Thyroid gland (tissue), 4 donors: ENCODE data around the gene OR8B2. TPM values are rescaled to one million over a fixed set of nuclear protein-coding genes. Genes with fewer than 3 reads are reported as not detected.
"Not testable (repeated sequence)": the region's sequence is repeated elsewhere in the genome, so short reads cannot be mapped to it uniquely, and the experiment has no call there.

Experiments used
- DNase-seq, 2 donors: peaks; one replicate each; pipeline ENCODE4 v3.0.0-alpha.2; 2019
- H3K27ac ChIP-seq, 3 donors: fragments of 200-600 bp; sonication (generic); 1 replicate in 2 of 3; 2 replicates in 1 of 3; pipeline ENCODE4 v1.5.1; 2016 to 2019; ENCODE audit warnings: mild to moderate bottlenecking in 1 of 3, moderate library complexity in 1 of 3
- H3K27me3 ChIP-seq: fragments of 200-600 bp; sonication (generic); one replicate; pipeline ENCODE4 v1.5.1; 2019
- H3K36me3 ChIP-seq, 2 donors: fragments of 200-600 bp; sonication (generic); one replicate each; pipeline ENCODE4 v1.5.1; 2016 to 2019
- H3K4me1 ChIP-seq, 2 donors: fragments of 200-600 bp; sonication (generic); one replicate each; pipeline ENCODE4 v1.5.1; 2017 to 2019
- H3K4me3 ChIP-seq, 3 donors: fragments of 200-600 bp; sonication (generic); replicated peaks in 1 of 3; 1 replicate in 2 of 3; 2 replicates in 1 of 3; pipeline ENCODE4 v1.5.1; 2016; ENCODE audit warnings: mild to moderate bottlenecking in 1 of 3
- H3K9me3 ChIP-seq: fragments of 200-600 bp; sonication (generic); one replicate; pipeline ENCODE4 v1.5.1; 2017
- CTCF ChIP-seq, 6 experiments: fragments of 200-600 bp in 3 of 6; fragments of 450-650 bp in 3 of 6; sonication (generic) in 3 of 6; IDR thresholded peaks; one replicate each; pipeline ENCODE4 v1.5.1; 2016 to 2019; ENCODE audit warnings: antibody characterized with exemption in 6 of 6, mild to moderate bottlenecking in 2 of 6, inconsistent platforms in 1 of 6, moderate library complexity in 1 of 6
- POLR2A ChIP-seq, 2 donors: fragments of 450-650 bp; IDR thresholded peaks; one replicate each; pipeline ENCODE4 v1.6.1; 2017; ENCODE audit warnings: antibody characterized with exemption in 2 of 2, mild to moderate bottlenecking in 2 of 2, moderate library complexity in 1 of 2
- WGBS, 2 donors: methylation state at CpG; one replicate each; pipeline ENCODE4 v1.1.5; 2017; 5-methylcytosine and 5-hydroxymethylcytosine counted together
- intact Hi-C: fragments of 100-400 bp; cut with DNase I; formaldehyde crosslinking; loops from one replicate; pipeline ENCODE4 v1.15.1; 2023
- total RNA-seq, 4 donors: library from RNA; depleted of rRNA; stranded (reverse); fragments of >200 nt; gene quantifications; one replicate each; pipeline ENCODE4 v1.2.3, GENCODE V29; 2016

Gene OR8B2
- total RNA-seq, 4 donors from 2014 or later, result not detected

- no peaks in the 10 kb centered on the region for H3K4me1 ChIP-seq
- no peak overlapping the region for H3K4me3 ChIP-seq
- DNase-seq, result no peak
- no peaks in the 10 kb centered on the region for H3K27me3 ChIP-seq
- no peak overlapping the region for H3K27ac ChIP-seq
- intact Hi-C loops, result no loop called here
- no peaks in the 10 kb centered on the region for H3K36me3 ChIP-seq
- TF ChIP-seq CTCF (IDR thresholded peaks at IDR 0.05) (no peak), POLR2A (IDR thresholded peaks at IDR 0.05) (no peak)
- 85 to 95% methylated on average over 3 of the region's 3 CpGs for WGBS, 2 donors
- no peaks in the 10 kb centered on the region for H3K9me3 ChIP-seq
These were observed 10.1 kb upstream of the OR8B2 start for GRCh38 chr11:124394408-124394807.

GRCh38 chr11:124382857-124383256 is 1.4 kb downstream of the OR8B2 start:
- H3K4me3 ChIP-seq, H3K27me3 ChIP-seq, DNase-seq, H3K27ac ChIP-seq, intact Hi-C loops, H3K9me3 ChIP-seq, H3K4me1 ChIP-seq, H3K36me3 ChIP-seq: not testable (repeated sequence)
- 90 to 91% methylated on average over 4 of the region's 6 CpGs for WGBS, 2 donors

- no peaks in the 10 kb centered on the region for H3K4me1 ChIP-seq
- intact Hi-C loops, result no loop called here
- no peaks in the 10 kb centered on the region for H3K27me3 ChIP-seq
- no peak overlapping the region for H3K27ac ChIP-seq
- no peaks in the 10 kb centered on the region for H3K36me3 ChIP-seq
- TF ChIP-seq CTCF (IDR thresholded peaks at IDR 0.05) (no peak), POLR2A (IDR thresholded peaks at IDR 0.05) (no peak)
- no peak overlapping the region for H3K4me3 ChIP-seq
- no peak for DNase-seq
- no peaks in the 10 kb centered on the region for H3K9me3 ChIP-seq
- 93 to 99% methylated on average over 2 of the region's 2 CpGs for WGBS, 2 donors
These were observed 3.7 kb downstream of the OR8B2 start for GRCh38 chr11:124380585-124380984.

GRCh38 chr11:124376280-124376679 is 8.0 kb downstream of the OR8B2 start:
- no peak for DNase-seq
- WGBS, 2 donors, result 71 to 74% methylated on average over 3 of the region's 3 CpGs
- Histone ChIP-seq H3K4me1 (no peaks in the 10 kb centered on the region), H3K36me3 (no peaks in the 10 kb centered on the region), H3K27ac (no peak overlapping the region), H3K9me3 (no peaks in the 10 kb centered on the region), H3K4me3 (no peak overlapping the region), H3K27me3 (no peaks in the 10 kb centered on the region)
- intact Hi-C loops, result no loop called here
- TF ChIP-seq CTCF (IDR thresholded peaks at IDR 0.05) (no peak), POLR2A (IDR thresholded peaks at IDR 0.05) (no peak)

GRCh38 chr11:124359566-124359965 is 24.7 kb downstream of the OR8B2 start:
- no peak for TF ChIP-seq CTCF (IDR thresholded peaks at IDR 0.05)
- no peak for TF ChIP-seq POLR2A (IDR thresholded peaks at IDR 0.05)

More at GRCh38 chr11:124359566-124359965, 24.7 kb downstream of the OR8B2 start:
- intact Hi-C loops, result no loop called here
- H3K36me3 ChIP-seq, result no peaks in the 10 kb centered on the region
- DNase-seq, result no peak
- 36 to 58% methylated on average over 2 of the region's 2 CpGs for WGBS, 2 donors
- no peaks in the 10 kb centered on the region for H3K27me3 ChIP-seq
- H3K9me3 ChIP-seq, result no peaks in the 10 kb centered on the region
- no peak overlapping the region for H3K4me3 ChIP-seq
- H3K4me1 ChIP-seq, result no peaks in the 10 kb centered on the region
- no peak overlapping the region for H3K27ac ChIP-seq
